ENCODE results near the gene PDZD4. TPM values are rescaled to one million over a fixed set of nuclear protein-coding genes. Genes with fewer than 3 reads are reported as not detected.

Gene PDZD4
- total RNA-seq, 1 donor from 2014 or later, result 4.8 TPM

GRCh38 chrX:153794897-153795816 lies 35.2 kb downstream of the PDZD4 start:
- Mint-ChIP-seq H3K4me1 (ENCODE audit: low read depth) (peaks cover 9% of the 10 kb centered on the region), H3K9me3 (ENCODE audit: low read depth) (peaks cover 3% of the 10 kb centered on the region), H3K4me3 (ENCODE audit: low read depth) (peak overlapping the region; percentile 91), H3K27ac (peak overlapping the region; percentile 89), H3K36me3 (ENCODE audit: insufficient read depth) (peaks cover 2% of the 10 kb centered on the region), H3K27me3 (no peaks in the 10 kb centered on the region)
- TF ChIP-seq CTCF (IDR thresholded peaks at IDR 0.05; ENCODE audit: unreplicated experiment), result no peak
- no peak for DNase-seq (ENCODE audit: low spot score, unreplicated experiment)

- peaks cover 9% of the 10 kb centered on the region for H3K4me1 Mint-ChIP-seq (ENCODE audit: low read depth)
- H3K36me3 Mint-ChIP-seq (ENCODE audit: insufficient read depth), result peaks cover 4% of the 10 kb centered on the region
- peaks cover 3% of the 10 kb centered on the region for H3K9me3 Mint-ChIP-seq (ENCODE audit: low read depth)
- DNase-seq (ENCODE audit: low spot score, unreplicated experiment), result peak; percentile 84
- H3K4me3 Mint-ChIP-seq (ENCODE audit: low read depth), result peak within 1 kb of the TSS; percentile 91
- peak; percentile 15 for TF ChIP-seq CTCF (IDR thresholded peaks at IDR 0.05; ENCODE audit: unreplicated experiment)
- no peaks in the 10 kb centered on the region for H3K27me3 Mint-ChIP-seq
- peak within 1 kb of the TSS; percentile 96 for H3K27ac Mint-ChIP-seq
These were observed 36.1 kb downstream of the PDZD4 start, which contains the start of the genes IDH3G and SSR4 for GRCh38 chrX:153794018-153794896. Gene IDH3G, minus strand, starts transcription at chrX:153794375. Its CDS starts 49 bp downstream, at chrX:153794326. Gene SSR4, plus strand, starts transcription at chrX:153794668. Its CDS starts 20 bp downstream, at chrX:153794688.

GRCh38 chrX:153793291-153793690 lies 37.1 kb downstream of the PDZD4 start:
- no peak for DNase-seq (ENCODE audit: low spot score, unreplicated experiment)
- Mint-ChIP-seq H3K27ac (peak overlapping the region; percentile 84), H3K27me3 (no peaks in the 10 kb centered on the region), H3K4me1 (ENCODE audit: low read depth) (peaks cover 9% of the 10 kb centered on the region), H3K36me3 (ENCODE audit: insufficient read depth) (peaks cover 4% of the 10 kb centered on the region), H3K4me3 (ENCODE audit: low read depth) (peak overlapping the region; percentile 91), H3K9me3 (ENCODE audit: low read depth) (peaks cover 3% of the 10 kb centered on the region)
- TF ChIP-seq CTCF (IDR thresholded peaks at IDR 0.05; ENCODE audit: unreplicated experiment), result no peak

- TF ChIP-seq CTCF (IDR thresholded peaks at IDR 0.05; ENCODE audit: unreplicated experiment), result no peak
- Mint-ChIP-seq H3K4me1 (ENCODE audit: low read depth) (peaks cover 9% of the 10 kb centered on the region), H3K4me3 (ENCODE audit: low read depth) (no peak overlapping the region), H3K27me3 (no peaks in the 10 kb centered on the region), H3K36me3 (ENCODE audit: insufficient read depth) (peaks cover 4% of the 10 kb centered on the region), H3K27ac (no peak overlapping the region), H3K9me3 (ENCODE audit: low read depth) (peaks cover 3% of the 10 kb centered on the region)
- DNase-seq (ENCODE audit: low spot score, unreplicated experiment), result no peak
These were observed 38.0 kb downstream of the PDZD4 start for GRCh38 chrX:153792368-153792767.
